Endothelial cell of umbilical vein (primary cell): Measurements from ENCODE around the gene TRIM21.

Experiments used
- POLR2A ChIP-seq: IDR thresholded peaks from 2 replicates; pipeline ENCODE4 v1.6.1; 2012; ENCODE audit warnings: low read depth, mild to moderate bottlenecking, control low read depth, low read length
- TF ChIP-seq, protein P1 (sequence below), 2 donors: IDR thresholded peaks; 1 replicate in 1 of 2; 2 replicates in 1 of 2; pipeline ENCODE4 v1.5.1; 2011; ENCODE audit warnings: low read length in 2 of 2, mild to moderate bottlenecking in 2 of 2, moderate library complexity in 2 of 2, control low read depth in 1 of 2, inconsistent platforms in 1 of 2, low read depth in 1 of 2; ENCODE audit not compliant: insufficient read depth in 1 of 2; ENCODE audit errors: extremely low read depth in 1 of 2
- TF ChIP-seq, protein P2 (sequence below): IDR thresholded peaks from 2 replicates; pipeline ENCODE4 v1.6.1; 2011; ENCODE audit not compliant: insufficient read depth, insufficient read length

- TF ChIP-seq POLR2A, result no peak
- TF ChIP-seq, protein P1, sequence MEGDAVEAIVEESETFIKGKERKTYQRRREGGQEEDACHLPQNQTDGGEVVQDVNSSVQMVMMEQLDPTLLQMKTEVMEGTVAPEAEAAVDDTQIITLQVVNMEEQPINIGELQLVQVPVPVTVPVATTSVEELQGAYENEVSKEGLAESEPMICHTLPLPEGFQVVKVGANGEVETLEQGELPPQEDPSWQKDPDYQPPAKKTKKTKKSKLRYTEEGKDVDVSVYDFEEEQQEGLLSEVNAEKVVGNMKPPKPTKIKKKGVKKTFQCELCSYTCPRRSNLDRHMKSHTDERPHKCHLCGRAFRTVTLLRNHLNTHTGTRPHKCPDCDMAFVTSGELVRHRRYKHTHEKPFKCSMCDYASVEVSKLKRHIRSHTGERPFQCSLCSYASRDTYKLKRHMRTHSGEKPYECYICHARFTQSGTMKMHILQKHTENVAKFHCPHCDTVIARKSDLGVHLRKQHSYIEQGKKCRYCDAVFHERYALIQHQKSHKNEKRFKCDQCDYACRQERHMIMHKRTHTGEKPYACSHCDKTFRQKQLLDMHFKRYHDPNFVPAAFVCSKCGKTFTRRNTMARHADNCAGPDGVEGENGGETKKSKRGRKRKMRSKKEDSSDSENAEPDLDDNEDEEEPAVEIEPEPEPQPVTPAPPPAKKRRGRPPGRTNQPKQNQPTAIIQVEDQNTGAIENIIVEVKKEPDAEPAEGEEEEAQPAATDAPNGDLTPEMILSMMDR (IDR thresholded peaks at IDR 0.05; ENCODE audit: extremely low read depth in 1 of 2, insufficient read depth in 1 of 2, low read depth in 1 of 2, low read length in 2 of 2), result no peak
- TF ChIP-seq, protein P2, sequence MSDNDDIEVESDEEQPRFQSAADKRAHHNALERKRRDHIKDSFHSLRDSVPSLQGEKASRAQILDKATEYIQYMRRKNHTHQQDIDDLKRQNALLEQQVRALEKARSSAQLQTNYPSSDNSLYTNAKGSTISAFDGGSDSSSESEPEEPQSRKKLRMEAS, result no peak
Observed at GRCh38 chr11:4436411-4436810, 42.9 kb upstream of the TRIM21 start.
